GM19043 (cell line): ENCODE data around the gene TAF3.
"Not testable (repeated sequence)": the region's sequence is repeated elsewhere in the genome, so short reads cannot be mapped to it uniquely, and the experiment has no call there.

Experiments
- ATAC-seq: cut with Tn5 transposase; IDR thresholded peaks from one replicate; pipeline ENCODE4 v1.9.1; 2021; ENCODE audit warnings: low read depth; ENCODE audit not compliant: unreplicated experiment

The TAF3 gene

DNA sequence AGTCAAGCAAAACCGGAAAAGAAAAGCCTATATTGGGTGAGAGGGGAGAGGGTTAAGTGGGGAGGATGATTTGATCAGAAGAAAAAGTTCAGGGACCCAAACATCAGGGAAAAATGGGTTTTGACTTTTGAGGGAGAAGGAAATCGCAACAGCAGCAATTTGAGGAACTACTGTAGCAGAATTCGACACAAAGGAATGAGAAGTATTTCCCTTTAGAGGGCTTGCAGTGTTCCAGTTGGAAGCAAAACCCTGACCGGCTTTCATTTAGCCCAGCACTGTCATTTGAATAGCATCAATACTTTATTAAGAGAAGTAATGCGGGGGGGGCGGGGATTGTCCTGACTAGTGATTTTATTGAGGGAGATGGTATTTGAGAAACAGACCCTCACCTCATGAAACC, 199.0 kb downstream of the TAF3 start:
- no peak for ATAC-seq

GRCh38 chr10:8023321-8023720, 205.0 kb downstream of the TAF3 start:
- no peak for ATAC-seq

GRCh38 chr10:8023851-8024250, 205.5 kb downstream of the TAF3 start:
- ATAC-seq, result no peak

- no peak for ATAC-seq
Measured at GRCh38 chr10:8026349-8027259, 208.3 kb downstream of the TAF3 start.

- not testable (repeated sequence) for ATAC-seq
Measured at GRCh38 chr10:8031211-8031610, 212.9 kb downstream of the TAF3 start.

DNA sequence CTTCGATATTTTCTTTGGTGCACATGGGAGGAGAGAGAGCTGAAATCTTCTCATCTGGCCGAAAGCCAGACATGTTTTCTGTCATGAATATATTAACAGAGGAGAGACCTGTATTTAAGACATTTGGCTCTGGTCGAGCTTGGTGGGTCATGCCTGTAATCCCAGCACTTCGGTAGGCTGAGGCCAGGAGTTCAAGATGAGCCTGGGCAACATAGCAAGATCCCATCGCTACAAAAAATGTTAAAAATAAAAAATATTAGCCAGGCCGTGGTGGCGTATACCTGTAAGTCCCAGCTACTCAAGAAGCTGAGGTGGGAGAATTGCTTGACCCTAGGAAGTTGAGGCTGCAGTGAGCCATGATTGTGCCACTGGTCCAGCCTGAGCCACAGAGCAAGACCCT, 214.3 kb downstream of the TAF3 start:
- ATAC-seq, result no peak

GRCh38 chr10:8033812-8034465, 215.6 kb downstream of the TAF3 start:
- no peak for ATAC-seq

DNA sequence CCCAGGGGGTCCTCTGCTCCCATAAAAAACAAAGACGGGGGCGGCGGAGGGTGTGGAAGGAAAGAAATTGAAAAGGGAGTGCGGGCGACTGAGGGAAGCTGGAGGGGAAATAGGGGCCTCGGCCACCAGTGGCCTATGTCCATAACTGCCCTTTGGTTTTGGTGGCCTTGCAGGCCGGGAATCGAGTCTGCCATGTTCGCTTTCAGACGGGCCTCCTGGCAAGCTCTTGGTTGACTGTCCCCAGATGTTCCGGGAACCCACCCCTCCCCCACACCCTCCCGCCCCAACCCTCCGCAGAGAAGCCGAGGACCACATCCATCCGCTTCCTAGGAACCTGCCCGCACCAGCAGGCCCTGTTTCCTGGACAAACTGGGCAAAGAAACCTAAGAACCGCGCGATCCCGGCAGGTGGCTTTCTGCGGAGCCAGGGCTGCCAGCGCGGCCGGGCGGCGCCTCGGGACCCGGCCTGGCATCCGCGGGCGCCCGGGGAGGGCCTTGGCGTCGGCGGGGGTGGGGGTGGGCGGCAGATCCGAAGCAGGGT, 216.2 kb downstream of the TAF3 start:
- ATAC-seq, result no peak

DNA sequence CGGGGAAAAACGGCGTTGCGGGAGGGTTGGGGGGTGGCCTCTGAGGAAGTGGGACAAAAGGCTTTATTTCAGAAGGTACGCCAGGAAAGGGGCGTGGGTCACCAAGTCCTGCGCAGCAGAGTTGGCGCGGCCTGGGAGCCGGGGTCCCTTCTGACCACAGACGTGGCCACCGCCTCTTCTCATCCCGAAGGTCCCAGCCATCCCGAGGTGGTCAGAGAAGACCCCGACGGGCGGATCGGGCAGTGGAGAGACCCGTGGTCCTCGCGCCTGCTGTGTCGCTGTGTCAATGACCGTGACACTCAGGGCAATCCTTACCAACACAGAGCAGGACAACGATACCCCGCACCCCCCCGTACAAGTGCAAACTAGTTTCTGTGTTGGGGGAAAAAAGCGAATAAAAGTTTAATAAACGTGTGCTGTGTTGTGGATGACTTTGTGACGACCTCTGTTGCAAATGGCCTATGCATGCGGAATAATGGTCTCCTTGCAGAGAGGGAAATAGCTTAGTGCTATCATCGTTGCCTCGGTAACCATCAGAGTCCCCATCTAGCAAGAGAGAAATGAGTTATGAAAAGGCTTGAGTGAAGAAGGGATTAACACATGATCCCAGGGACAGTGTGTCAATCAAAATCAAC, 216.8 kb downstream of the TAF3 start:
- ATAC-seq, result no peak

- no peak for ATAC-seq
Measured at GRCh38 chr10:8035641-8036470, 217.6 kb downstream of the TAF3 start.

DNA sequence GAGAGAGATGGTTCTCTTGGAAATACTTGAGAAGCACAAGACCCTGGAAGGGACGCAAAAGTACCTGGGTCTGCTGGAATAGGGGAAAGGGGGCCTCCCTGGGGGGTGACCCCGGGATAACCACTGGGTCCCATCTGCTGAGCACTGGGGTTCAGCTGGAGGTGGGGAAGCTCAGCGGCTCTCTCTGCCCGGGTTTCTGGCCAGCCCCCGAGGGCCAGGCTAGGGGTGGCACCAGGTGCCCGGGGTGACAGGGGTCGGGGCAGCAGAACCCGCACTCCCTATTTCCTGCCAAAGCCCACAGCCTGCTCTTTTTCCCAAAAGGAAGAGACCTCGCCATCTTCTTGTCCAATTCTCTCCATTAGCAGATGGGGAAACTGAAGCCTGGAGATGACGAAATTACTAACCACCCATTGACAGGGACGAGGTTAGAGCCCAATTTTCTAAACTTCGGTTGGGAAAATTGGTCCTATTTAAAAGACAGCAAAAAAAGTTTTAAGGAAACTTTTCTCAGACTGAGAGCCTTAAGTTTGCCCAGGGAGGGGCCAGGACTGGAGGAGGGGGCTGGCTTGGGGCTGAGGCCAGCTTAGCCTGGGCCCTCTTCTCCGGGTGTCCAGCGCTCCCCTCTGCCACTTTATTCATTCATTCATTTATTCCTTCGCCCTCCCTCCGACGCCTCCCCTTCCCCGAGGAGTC, 218.3 kb downstream of the TAF3 start:
- ATAC-seq, result no peak

GRCh38 chr10:8037199-8037801, 219.0 kb downstream of the TAF3 start:
- no peak for ATAC-seq

DNA sequence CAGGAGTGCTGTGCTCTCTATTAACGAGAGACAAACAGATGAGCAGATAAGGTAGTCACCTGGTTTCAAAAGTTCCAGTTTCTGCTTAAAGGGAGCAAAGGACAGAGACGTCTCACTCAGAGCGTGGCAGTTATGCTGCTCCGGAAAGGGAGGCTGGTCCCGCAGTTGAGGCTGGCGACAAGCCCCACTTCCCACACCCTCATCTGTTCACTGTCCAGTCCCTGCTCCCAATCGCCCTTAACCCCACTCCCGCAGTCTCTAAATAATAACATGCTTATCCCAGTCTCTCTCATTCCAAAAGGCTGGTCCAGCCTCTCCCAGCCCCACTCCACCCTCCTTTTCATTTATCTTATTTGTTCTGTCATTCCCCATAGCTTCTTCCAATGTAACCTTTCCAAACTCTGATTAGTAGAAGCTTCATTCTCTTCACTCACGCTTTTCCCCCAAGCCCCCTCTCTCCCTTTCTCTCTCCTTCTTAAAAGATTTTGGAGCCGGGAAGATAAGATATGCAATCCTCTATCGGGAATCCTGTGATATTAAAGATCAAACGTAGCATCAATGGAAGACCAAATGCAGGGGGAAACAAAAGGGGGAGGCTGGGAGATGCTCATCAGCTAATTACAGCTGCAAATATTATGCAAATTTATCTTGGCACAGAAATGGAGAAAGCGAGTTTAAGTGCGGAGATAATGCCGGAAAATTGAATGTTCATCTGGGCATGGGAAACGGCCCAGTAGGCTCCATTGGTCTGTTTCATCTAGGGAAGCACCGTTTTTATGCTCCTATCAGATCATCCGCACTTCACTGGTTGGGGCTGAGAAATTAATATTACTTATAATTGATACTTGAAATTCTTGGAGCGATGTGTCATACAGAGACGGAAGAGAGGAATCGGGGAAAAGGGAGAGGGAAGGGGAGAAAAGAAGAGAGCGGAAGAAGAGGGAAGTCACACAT, 219.9 kb downstream of the TAF3 start:
- ATAC-seq, result no peak

- ATAC-seq, result no peak
Measured at GRCh38 chr10:8039321-8039881, 221.1 kb downstream of the TAF3 start.

DNA sequence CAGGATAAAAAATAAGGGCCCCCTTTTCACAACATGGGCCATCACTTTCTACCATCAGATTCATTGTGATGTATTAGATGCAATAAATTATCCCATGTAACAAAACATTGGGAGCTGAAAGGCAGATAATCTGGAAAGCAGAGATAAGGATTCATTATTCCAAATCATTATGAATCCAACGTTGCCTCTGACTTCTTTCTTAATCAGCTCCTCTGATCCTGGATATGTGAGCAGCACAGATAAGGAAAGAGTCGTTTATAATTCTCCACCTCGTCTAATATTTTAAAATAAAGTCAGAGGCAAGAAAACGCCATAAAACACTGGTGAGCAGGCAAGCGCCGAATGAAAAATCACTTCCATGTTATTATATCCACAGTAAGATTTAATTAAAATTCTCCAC, 222.3 kb downstream of the TAF3 start:
- no peak for ATAC-seq

DNA sequence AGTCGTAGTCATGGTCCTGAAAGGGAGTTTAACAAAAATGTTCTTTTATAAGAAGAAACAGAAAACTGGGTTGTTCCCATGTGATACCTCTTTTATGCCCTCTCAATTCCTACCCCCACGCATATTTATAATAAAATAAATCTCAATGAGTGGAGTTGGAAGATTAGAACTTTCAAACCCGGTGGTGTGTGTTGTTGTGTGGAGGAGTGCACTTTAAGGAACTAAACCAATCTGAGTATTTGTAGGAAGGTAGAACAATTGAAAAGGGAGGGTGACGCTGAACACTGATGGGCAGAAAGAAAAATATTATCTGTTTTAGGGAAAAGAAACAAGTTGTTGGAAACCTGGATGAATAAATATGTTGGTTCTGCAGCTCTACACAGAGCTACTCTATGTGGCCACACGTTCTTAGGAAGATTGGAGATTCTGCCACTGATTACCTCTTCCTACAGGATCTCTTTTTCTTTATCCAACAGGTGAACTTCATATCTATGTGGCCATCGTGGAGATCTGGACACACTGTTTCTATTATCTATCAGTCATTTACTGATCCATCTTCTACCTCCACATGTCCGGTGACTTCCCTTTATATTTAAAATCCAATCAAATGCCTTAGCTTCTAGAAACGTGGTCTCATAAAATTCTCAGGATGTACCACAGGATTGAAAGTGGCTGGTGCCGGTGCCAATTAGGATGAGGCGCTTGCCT, 223.1 kb downstream of the TAF3 start:
- no peak for ATAC-seq

GRCh38 chr10:8041992-8042720, 223.9 kb downstream of the TAF3 start:
- no peak for ATAC-seq
